Endothelial cell of umbilical vein (primary cell): ENCODE measurements around the gene TRAPPC5. TPM values are rescaled to one million over a fixed set of nuclear protein-coding genes. Genes with fewer than 3 reads are reported as not detected.

Source experiments
- BruUV-seq: library from RNA; stranded (reverse); fragments of 400-500 nt; replicated peaks from 2 replicates; lab custom pipeline; 2021; lab: Mats Ljungman, UMichigan
- CTCF ChIA-PET: fragments of 300-600, 350-600 bp; sonication (Branson Sonifier 250); formaldehyde crosslinking; loops from one replicate; lab custom pipeline; 2021; ENCODE audit warnings: antibody characterized with exemption, inconsistent platforms; lab: Charles Lee
- POLR2A ChIA-PET: fragments of 300-600, 350-600 bp; sonication (Branson Sonifier 250); formaldehyde crosslinking; loops from one replicate; lab custom pipeline; 2021; ENCODE audit warnings: antibody characterized with exemption, inconsistent platforms; lab: Charles Lee
- DNase-seq: peaks from one replicate; pipeline ENCODE4 v3.0.0-alpha.2; 2011; ENCODE audit warnings: low read depth, low spot score
- FAIRE-seq: peaks from 2 replicates; lab custom pipeline; 2011; peaks lifted over from hg19 to GRCh38; lab: Jason Lieb, UNC
- H2AFZ ChIP-seq: 2 replicates; pipeline ENCODE4 v1.6.0; 2012; ENCODE audit warnings: low read depth, low read length, control low read depth, inconsistent platforms
- H3K27ac ChIP-seq: 2 replicates; pipeline ENCODE4 v1.5.1; 2011; ENCODE audit warnings: low read depth, mild to moderate bottlenecking, control low read depth, low read length, moderate library complexity; ENCODE audit not compliant: insufficient read depth
- H3K27me3 ChIP-seq, 2 experiments: 2 replicates each; pipeline versions ENCODE4 v1.6.0 to v1.6.1; 2011; ENCODE audit warnings: low read length in 2 of 2, mixed read lengths in 1 of 2; ENCODE audit not compliant: control insufficient read depth in 2 of 2, insufficient read depth in 2 of 2
- H3K36me3 ChIP-seq, 2 experiments: 2 replicates in 1 of 2; 3 replicates in 1 of 2; pipeline ENCODE4 v1.5.1; 2011; ENCODE audit warnings: low read length in 2 of 2, mild to moderate bottlenecking in 1 of 2, moderate library complexity in 1 of 2; ENCODE audit not compliant: control insufficient read depth in 2 of 2, insufficient read depth in 2 of 2; ENCODE audit errors: extremely low read depth in 1 of 2
- H3K4me1 ChIP-seq: 3 replicates; pipeline ENCODE4 v1.5.1; 2011; ENCODE audit warnings: mild to moderate bottlenecking, low read length; ENCODE audit not compliant: control insufficient read depth, insufficient read depth; ENCODE audit errors: extremely low read depth
- H3K4me2 ChIP-seq: 2 replicates; pipeline ENCODE4 v1.6.1; 2011; ENCODE audit warnings: low read length, control low read depth, mixed read lengths; ENCODE audit not compliant: insufficient read depth
- H3K4me3 ChIP-seq, 3 experiments: fragments of 200-600 bp in 1 of 3; sonication (generic), shearing (Covaris generic) in 1 of 3; replicated peaks in 1 of 3; 2 replicates each; pipeline ENCODE4 v1.5.1; 2011 to 2016; ENCODE audit warnings: control low read depth in 3 of 3, low read length in 3 of 3, mild to moderate bottlenecking in 2 of 3, inconsistent platforms in 1 of 3, low read depth in 1 of 3, moderate library complexity in 1 of 3; ENCODE audit not compliant: insufficient read depth in 1 of 3
- H3K79me2 ChIP-seq: 2 replicates; pipeline ENCODE4 v1.6.0; 2012; ENCODE audit warnings: low read length, inconsistent platforms; ENCODE audit not compliant: control insufficient read depth, insufficient read depth
- H3K9ac ChIP-seq: replicated peaks from 2 replicates; pipeline ENCODE3; 2011; ENCODE audit warnings: low read length, control low read depth; ENCODE audit not compliant: insufficient read depth; ENCODE audit errors: extremely low read depth
- H3K9me1 ChIP-seq: replicated peaks from 3 replicates; pipeline ENCODE4 v1.6.0; 2011; ENCODE audit warnings: mild to moderate bottlenecking, low read length; ENCODE audit not compliant: control insufficient read depth, insufficient read depth; ENCODE audit errors: extremely low read depth
- H3K9me3 ChIP-seq: replicated peaks from 2 replicates; pipeline ENCODE4 v1.5.1; 2012; ENCODE audit warnings: low read length, inconsistent platforms; ENCODE audit not compliant: control insufficient read depth, insufficient read depth
- H4K20me1 ChIP-seq: replicated peaks from 2 replicates; pipeline ENCODE3; 2011; ENCODE audit warnings: mild to moderate bottlenecking, low read length; ENCODE audit not compliant: control insufficient read depth, insufficient read depth; ENCODE audit errors: extremely low read depth
- CTCF ChIP-seq, 2 donors: IDR thresholded peaks; 1 replicate in 1 of 2; 2 replicates in 1 of 2; pipeline ENCODE4 v1.5.1; 2011; ENCODE audit warnings: low read length in 2 of 2, mild to moderate bottlenecking in 2 of 2, moderate library complexity in 2 of 2, control low read depth in 1 of 2, inconsistent platforms in 1 of 2, low read depth in 1 of 2; ENCODE audit not compliant: insufficient read depth in 1 of 2; ENCODE audit errors: extremely low read depth in 1 of 2
- POLR2A ChIP-seq: IDR thresholded peaks from 2 replicates; pipeline ENCODE4 v1.6.1; 2012; ENCODE audit warnings: low read depth, mild to moderate bottlenecking, control low read depth, low read length
- dilution Hi-C: fragments of 300-500 bp; cut with MboI; formaldehyde crosslinking; loops from one replicate; pipeline ENCODE4 v1.15.0; 2019; ENCODE audit warnings: low sequenced_read_pairs; ENCODE audit not compliant: extremely low pct_ligation_motif_present
- intact Hi-C: fragments of 100-400 bp; cut with micrococcal nuclease; formaldehyde crosslinking; loops from one replicate; pipeline ENCODE4 v1.10.0; 2022
- polyA plus RNA-seq, 4 experiments: library from polyadenylated mRNA; depleted of rRNA in 3 of 4; stranded (reverse) in 3 of 4; unstranded in 1 of 4; fragments of >200 nt; gene quantifications; 2 replicates each; pipeline versions ENCODE4 v1.2.1 to v1.2.3, GENCODE V29; 2011 to 2012; ENCODE audit warnings: missing spikeins in 1 of 4
- total RNA-seq: library from RNA; stranded (reverse); gene quantifications from 2 replicates; pipeline ENCODE4 v1.2.3, GENCODE V29; 2021

The TRAPPC5 gene
- total and polyA plus RNA-seq, 2 donors (not counting 3 experiments of a cell fraction or from before 2014, with no cell fraction given) = 114 to 172 TPM

- H3K36me3 ChIP-seq = peaks cover 0 to 3% of the 10 kb centered on the region in 2 experiments
- peaks cover 21% of the 10 kb centered on the region for H3K79me2 ChIP-seq
- no peak overlapping the region for H3K27ac ChIP-seq
- DNase-seq = no peak
- H4K20me1 ChIP-seq = no peaks in the 10 kb centered on the region
- no peak overlapping the region for H3K4me3 ChIP-seq
- H3K27me3 ChIP-seq = peaks cover 2 to 3% of the 10 kb centered on the region in 2 experiments
- BruUV-seq = no TSS peak
- H2AFZ ChIP-seq = no peak overlapping the region
- ChIA-PET CTCF (interaction anchor here (0.9 to 1.7 kb wide), 3 partner anchors 111 to 325 kb away, joined by 3 to 18 read pairs (median 3); no protein-coding TSS in a partner anchor), POLR2A (no interaction called here)
- intact Hi-C loops (no loop called here), dilution Hi-C loops (no loop called here)
- TF ChIP-seq CTCF (IDR thresholded peaks at IDR 0.05; ENCODE audit: extremely low read depth in 1 of 2, insufficient read depth in 1 of 2, low read depth in 1 of 2, low read length in 2 of 2) (peak in 1 of 2 donors; percentile 6), POLR2A (no peak)
- H3K9ac ChIP-seq = no peak overlapping the region
- H3K4me1 ChIP-seq = peaks cover 7% of the 10 kb centered on the region
- H3K9me1 ChIP-seq = no peaks in the 10 kb centered on the region
- FAIRE-seq = no peak
- no peaks in the 10 kb centered on the region for H3K9me3 ChIP-seq
- no peak overlapping the region for H3K4me2 ChIP-seq
Measured at GRCh38 chr19:7678971-7679751, 1.5 kb upstream of the TRAPPC5 start.
